CD4-positive, alpha-beta T cell (primary cell): Measurements from ENCODE around the gene ZNF831. TPM values are rescaled to one million over a fixed set of nuclear protein-coding genes. Genes with fewer than 3 reads are reported as not detected.

Source experiments
- ATAC-seq: fragments of 200-7000 bp; cut with Tn5 transposase; one replicate; pipeline ENCODE4 v1.10.0; 2022; ENCODE audit warnings: mild to moderate bottlenecking; ENCODE audit not compliant: poor library complexity
- CTCF ChIA-PET: fragments of 350-600 bp; sonication (Branson Sonifier 250); formaldehyde crosslinking; loops from one replicate; lab custom pipeline; 2021; ENCODE audit warnings: antibody characterized with exemption, inconsistent platforms; lab: Charles Lee
- POLR2A ChIA-PET: fragments of 350-600 bp; sonication (Branson Sonifier 250); formaldehyde crosslinking; loops from one replicate; lab custom pipeline; 2021; ENCODE audit warnings: antibody characterized with exemption, inconsistent platforms; lab: Charles Lee
- DNase-seq, 14 experiments: peaks; one replicate each; pipeline ENCODE4 v3.0.0-alpha.2; 2013 to 2020; ENCODE audit warnings: mixed read lengths in 2 of 14
- H3K27ac ChIP-seq, 2 donors: one replicate each; pipeline versions ENCODE4 v1.5.1 to v1.7.0; 2013; ENCODE audit warnings: low read length in 2 of 2, low read depth in 1 of 2, mild to moderate bottlenecking in 1 of 2
- H3K27me3 ChIP-seq, 2 experiments: 1 replicate in 1 of 2; 2 replicates in 1 of 2; pipeline versions ENCODE4 v1.6.1 to v1.7.0; 2013; ENCODE audit warnings: low read length in 2 of 2, control low read depth in 1 of 2, mild to moderate bottlenecking in 1 of 2, moderate library complexity in 1 of 2; ENCODE audit not compliant: insufficient read depth in 2 of 2, control insufficient read depth in 1 of 2
- H3K36me3 ChIP-seq: one replicate; pipeline ENCODE4 v1.6.1; 2013; ENCODE audit warnings: low read length, control low read depth; ENCODE audit not compliant: insufficient read depth
- H3K4me1 ChIP-seq: one replicate; pipeline ENCODE4 v1.6.1; 2013; ENCODE audit warnings: low read length, control low read depth; ENCODE audit not compliant: insufficient read depth
- H3K4me3 ChIP-seq: one replicate; pipeline ENCODE4 v1.5.1; 2013; ENCODE audit warnings: mild to moderate bottlenecking, low read length, moderate library complexity
- H3K9me3 ChIP-seq, 2 experiments: 1 replicate in 1 of 2; 2 replicates in 1 of 2; pipeline versions ENCODE4 v1.6.1 to v1.7.0; 2013; ENCODE audit warnings: low read length in 2 of 2, mild to moderate bottlenecking in 2 of 2, control low read depth in 1 of 2, moderate library complexity in 1 of 2; ENCODE audit not compliant: control insufficient read depth in 1 of 2, insufficient read depth in 1 of 2
- H3K27ac Mint-ChIP-seq: one replicate; pipeline ENCODE4 v1.8.0; 2020; ENCODE audit warnings: mixed read lengths
- H3K27me3 Mint-ChIP-seq: one replicate; pipeline ENCODE4 v1.8.0; 2021; ENCODE audit warnings: mixed read lengths
- H3K36me3 Mint-ChIP-seq: one replicate; pipeline ENCODE4 v1.8.0; 2021; ENCODE audit warnings: low read depth, mixed read lengths
- H3K4me1 Mint-ChIP-seq: one replicate; pipeline ENCODE4 v1.8.0; 2021; ENCODE audit warnings: low read depth, mixed read lengths
- H3K4me3 Mint-ChIP-seq: one replicate; pipeline ENCODE4 v1.8.0; 2020; ENCODE audit warnings: mild to moderate bottlenecking, mixed read lengths
- H3K9me3 Mint-ChIP-seq: one replicate; pipeline ENCODE4 v1.8.0; 2020; ENCODE audit warnings: mixed read lengths
- intact Hi-C, 2 experiments: fragments of 100-400 bp; cut with DNase I in 1 of 2; cut with micrococcal nuclease in 1 of 2; formaldehyde crosslinking; loops; one replicate each; pipeline versions ENCODE4 v1.15.1 to v1.9.0; 2023 to 2025; cut with DNase I, micrococcal nuclease
- polyA plus RNA-seq, 2 donors: library from polyadenylated mRNA; unstranded; fragments of 120-200 nt; gene quantifications; one replicate each; pipeline ENCODE4 v1.2.1, GENCODE V29; 2013
- total RNA-seq, 174 experiments: library from RNA in 2 of 174; stranded (reverse) in 2 of 174; gene quantifications; one replicate each; pipeline ENCODE4 v1.2.3 and lab custom pipeline; 2021 to 2026
- TF ChIP-seq, protein P1 (sequence below): fragments of 200-600 bp; IDR thresholded peaks from one replicate; pipeline ENCODE4 v1.8.0; 2022; ENCODE audit warnings: antibody characterized with exemption, mild to moderate bottlenecking

Gene ZNF831
- total RNA-seq (10 to 100 TPM; 24.9 to 25.9 TPM), total RNA-seq (lab: John Stamatoyannopoulos, UW) (7.4 to 234 (median 94.0) reads per million in 172 experiments)
- polyA plus RNA-seq (2013, experiment 1 of 2): 22.0 TPM
- 20.6 TPM for polyA plus RNA-seq (2013, experiment 2 of 2)

DNA sequence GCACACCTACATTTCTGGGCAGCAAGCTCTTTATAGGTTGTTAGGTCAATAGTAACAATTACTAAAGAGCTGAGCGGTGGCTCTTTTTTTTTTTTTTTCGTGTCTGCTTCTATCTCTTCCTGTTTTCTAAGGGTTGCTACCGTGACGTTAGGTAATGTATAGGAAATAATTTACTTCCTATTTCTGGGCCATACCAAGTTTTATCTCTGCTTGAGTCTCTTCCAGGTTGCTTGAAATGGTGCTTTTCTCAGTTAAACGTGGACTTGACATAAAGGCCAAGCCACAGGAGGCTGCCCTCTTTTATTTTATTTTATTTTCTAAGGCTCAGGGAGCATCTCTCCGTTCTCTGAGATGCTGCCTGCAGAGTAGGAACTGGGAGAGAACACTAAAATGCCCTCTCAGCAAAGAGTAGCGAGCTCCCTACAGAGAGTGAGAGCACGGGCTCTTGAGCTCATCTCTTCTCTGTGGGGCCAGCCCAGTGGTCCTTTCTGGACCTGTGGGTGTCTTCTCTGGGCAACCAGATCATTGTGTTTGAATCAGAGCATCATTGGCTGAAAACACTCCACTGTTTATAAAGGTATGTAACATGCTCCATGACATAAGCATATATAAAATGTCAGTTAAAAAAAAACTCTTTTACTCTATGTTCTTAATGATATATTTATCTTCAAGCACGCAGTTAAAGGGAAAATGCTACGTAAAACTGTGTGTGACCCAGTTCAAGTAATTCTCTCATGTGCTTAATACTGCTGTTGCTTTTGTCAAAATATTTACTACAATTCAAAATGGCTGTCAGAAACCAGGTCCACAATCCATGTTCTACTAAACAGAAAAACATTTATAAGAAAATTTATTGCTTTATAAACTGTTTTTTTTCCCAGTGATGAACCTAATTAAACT, at the start of gene ZNF831:
TSS of gene ZNF831 (plus strand) at position 191 of the 900 bp plus-strand sequence. CDS start 27,199 bp downstream, outside the sequence.
- Histone ChIP-seq H3K4me1 (peaks cover 61% of the 10 kb centered on the region), H3K4me3 (peak within 1 kb of the TSS; percentile 71), H3K27ac (peak within 1 kb of the TSS; percentile 94 to 99), H3K9me3 (no peaks in the 10 kb centered on the region), H3K27me3 (no peaks in the 10 kb centered on the region), H3K36me3 (no peaks in the 10 kb centered on the region)
- Mint-ChIP-seq H3K27ac (peak within 1 kb of the TSS; percentile 95), H3K36me3 (peaks cover 40% of the 10 kb centered on the region), H3K27me3 (no peaks in the 10 kb centered on the region), H3K4me1 (peaks cover 100% of the 10 kb centered on the region), H3K9me3 (no peaks in the 10 kb centered on the region), H3K4me3 (peak within 1 kb of the TSS; percentile 89)
- ChIA-PET POLR2A (interaction anchor here (0.6 to 5.7 kb wide), 17 partner anchors 9 to 1772 kb away, joined by 3 to 129 read pairs (median 5); partner anchors contain the start of gene ATP5F1E), CTCF (interaction anchor here (1.5 to 3.0 kb wide), 2 partner anchors 17 to 41 kb away, joined by 7 to 12 read pairs; no protein-coding TSS in a partner anchor)
- ATAC-seq: peak; percentile 6
- intact Hi-C loops: loop anchor here (1.0 to 5.0 kb wide), 6 partner anchors 13 to 512 kb away; partner anchors contain the start of gene STX16 (in 1 of the 2)
- TF ChIP-seq, protein P1, sequence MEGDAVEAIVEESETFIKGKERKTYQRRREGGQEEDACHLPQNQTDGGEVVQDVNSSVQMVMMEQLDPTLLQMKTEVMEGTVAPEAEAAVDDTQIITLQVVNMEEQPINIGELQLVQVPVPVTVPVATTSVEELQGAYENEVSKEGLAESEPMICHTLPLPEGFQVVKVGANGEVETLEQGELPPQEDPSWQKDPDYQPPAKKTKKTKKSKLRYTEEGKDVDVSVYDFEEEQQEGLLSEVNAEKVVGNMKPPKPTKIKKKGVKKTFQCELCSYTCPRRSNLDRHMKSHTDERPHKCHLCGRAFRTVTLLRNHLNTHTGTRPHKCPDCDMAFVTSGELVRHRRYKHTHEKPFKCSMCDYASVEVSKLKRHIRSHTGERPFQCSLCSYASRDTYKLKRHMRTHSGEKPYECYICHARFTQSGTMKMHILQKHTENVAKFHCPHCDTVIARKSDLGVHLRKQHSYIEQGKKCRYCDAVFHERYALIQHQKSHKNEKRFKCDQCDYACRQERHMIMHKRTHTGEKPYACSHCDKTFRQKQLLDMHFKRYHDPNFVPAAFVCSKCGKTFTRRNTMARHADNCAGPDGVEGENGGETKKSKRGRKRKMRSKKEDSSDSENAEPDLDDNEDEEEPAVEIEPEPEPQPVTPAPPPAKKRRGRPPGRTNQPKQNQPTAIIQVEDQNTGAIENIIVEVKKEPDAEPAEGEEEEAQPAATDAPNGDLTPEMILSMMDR: no peak
- peak in 4 of 14 experiments; percentile 50 to 84 (median 76) for DNase-seq

DNA sequence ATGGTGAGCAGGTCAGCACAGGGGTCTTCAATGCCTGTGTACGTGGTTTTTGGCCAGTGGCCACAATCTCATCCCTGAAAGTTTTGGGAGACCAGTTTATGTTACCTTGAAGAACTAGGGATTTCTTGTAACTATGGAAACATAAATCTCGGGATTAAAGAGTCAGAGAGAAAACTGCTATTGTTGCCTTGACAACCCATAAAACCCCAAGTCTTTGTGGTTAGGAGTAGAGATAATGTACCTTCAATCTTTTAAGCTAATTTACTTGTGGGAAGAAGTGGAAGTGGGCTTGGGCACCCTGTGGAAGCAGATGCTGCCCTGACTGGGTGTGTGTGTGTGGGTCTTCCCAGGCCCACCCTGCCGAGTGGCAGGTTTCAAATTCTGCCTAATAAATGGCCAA, 46.1 kb upstream of the ZNF831 start:
- H3K4me1 Mint-ChIP-seq: peaks cover 59% of the 10 kb centered on the region
- H3K27me3 Mint-ChIP-seq: no peaks in the 10 kb centered on the region
- ChIA-PET POLR2A (interaction anchor here (0.5 to 8.5 kb wide), 6 partner anchors 15 to 341 kb away, joined by 3 to 203 read pairs (median 4); partner anchors contain the start of gene ATP5F1E), CTCF (interaction anchor here (2.0 kb wide), 1 partner anchor 90 kb away, joined by 5 read pairs; no protein-coding TSS in a partner anchor)
- no peaks in the 10 kb centered on the region for H3K36me3 Mint-ChIP-seq
- Histone ChIP-seq H3K36me3 (no peaks in the 10 kb centered on the region), H3K4me1 (peaks cover 56% of the 10 kb centered on the region), H3K27me3 (no peaks in the 10 kb centered on the region), H3K9me3 (peaks cover 3 to 5% of the 10 kb centered on the region in 2 experiments), H3K27ac (no peak overlapping the region), H3K4me3 (no peak overlapping the region)
- intact Hi-C loops: no loop called here
- H3K4me3 Mint-ChIP-seq: peak overlapping the region; percentile 56
- ATAC-seq (no peak), DNase-seq (peak in 3 of 14 experiments; percentile 28 to 53 (median 42))
- H3K9me3 Mint-ChIP-seq: no peaks in the 10 kb centered on the region
- H3K27ac Mint-ChIP-seq: peak overlapping the region; percentile 69
- TF ChIP-seq, protein P1: no peak

DNA sequence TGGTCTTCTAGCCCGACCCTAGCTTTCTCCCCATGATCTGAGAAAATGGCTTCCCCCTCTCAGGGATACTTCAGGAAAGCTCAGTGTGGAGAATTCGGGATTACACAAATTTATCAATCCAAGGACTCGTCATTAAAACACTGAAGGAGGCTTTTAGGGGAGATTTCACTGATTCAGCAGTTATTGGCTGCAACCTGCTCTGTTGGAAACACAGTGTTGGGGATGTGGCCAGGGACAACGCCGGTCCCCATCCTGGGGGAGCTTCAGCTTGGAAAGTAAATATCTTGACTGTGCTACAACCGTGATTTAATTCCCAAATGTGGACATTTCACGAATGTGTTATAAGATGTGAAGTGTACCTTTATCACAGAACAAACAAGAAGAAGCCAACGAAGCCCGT, 44.8 kb upstream of the ZNF831 start:
- peak overlapping the region; percentile 69 for H3K27ac Mint-ChIP-seq
- no peaks in the 10 kb centered on the region for H3K27me3 Mint-ChIP-seq
- Histone ChIP-seq H3K9me3 (peaks cover 3 to 5% of the 10 kb centered on the region in 2 experiments), H3K27me3 (no peaks in the 10 kb centered on the region), H3K4me1 (peaks cover 69% of the 10 kb centered on the region), H3K36me3 (no peaks in the 10 kb centered on the region), H3K4me3 (no peak overlapping the region), H3K27ac (no peak overlapping the region)
- H3K4me3 Mint-ChIP-seq: no peak overlapping the region
- CTCF ChIA-PET: no interaction called here
- peaks cover 72% of the 10 kb centered on the region for H3K4me1 Mint-ChIP-seq
- TF ChIP-seq, protein P1: no peak
- DNase-seq (no peak), ATAC-seq (no peak)
- POLR2A ChIA-PET: interaction anchor here (0.6 to 8.5 kb wide), 2 partner anchors 31 to 45 kb away, joined by 3 to 203 read pairs; partner anchors contain the start of gene ZNF831
- no peaks in the 10 kb centered on the region for H3K36me3 Mint-ChIP-seq
- intact Hi-C loops: no loop called here
- no peaks in the 10 kb centered on the region for H3K9me3 Mint-ChIP-seq
